Fibroblast of lung (primary cell): ENCODE data around the gene MYBBP1A. TPM values are rescaled to one million over a fixed set of nuclear protein-coding genes. Genes with fewer than 3 reads are reported as not detected.
"Not testable (repeated sequence)": the region's sequence is repeated elsewhere in the genome, so short reads cannot be mapped to it uniquely, and the experiment has no call there.

Experiments used
- DNase-seq, 2 donors: peaks; one replicate each; pipeline versions ENCODE4 v3.0.0 to v3.0.0-alpha.2; 2010; ENCODE audit warnings: low read depth in 2 of 2
- H2AFZ ChIP-seq: 2 replicates; pipeline ENCODE4 v1.5.1; 2012; ENCODE audit warnings: low read length, control low read depth, inconsistent platforms
- H3K27ac ChIP-seq: 2 replicates; pipeline ENCODE4 v1.5.1; 2011; ENCODE audit warnings: low read length, control low read depth; ENCODE audit not compliant: insufficient read depth
- H3K27me3 ChIP-seq: 2 replicates; pipeline ENCODE4 v1.5.1; 2011; ENCODE audit warnings: mild to moderate bottlenecking, low read length; ENCODE audit not compliant: control insufficient read depth, insufficient read depth
- H3K36me3 ChIP-seq: 2 replicates; pipeline ENCODE4 v1.5.1; 2011; ENCODE audit warnings: low read length; ENCODE audit not compliant: control insufficient read depth, insufficient read depth
- H3K4me1 ChIP-seq: 2 replicates; pipeline ENCODE4 v1.5.1; 2011; ENCODE audit warnings: low read length; ENCODE audit not compliant: control insufficient read depth, insufficient read depth; ENCODE audit errors: extremely low read depth
- H3K4me2 ChIP-seq: 2 replicates; pipeline ENCODE4 v1.5.1; 2011; ENCODE audit warnings: low read length, control low read depth; ENCODE audit not compliant: insufficient read depth; ENCODE audit errors: extremely low read depth
- H3K4me3 ChIP-seq, 4 experiments: fragments of 200-600 bp in 1 of 4; sonication (generic) in 1 of 4; replicated peaks in 1 of 4; 2 replicates each; pipeline ENCODE4 v1.5.1; 2011 to 2016; ENCODE audit warnings: low read length in 4 of 4, low read depth in 3 of 4, mild to moderate bottlenecking in 3 of 4, control low read depth in 2 of 4, inconsistent platforms in 1 of 4, mixed read lengths in 1 of 4; ENCODE audit not compliant: insufficient read depth in 1 of 4; ENCODE audit errors: control extremely low read depth in 1 of 4
- H3K79me2 ChIP-seq: 2 replicates; pipeline ENCODE4 v1.5.1; 2012; ENCODE audit warnings: mild to moderate bottlenecking, low read length, inconsistent platforms; ENCODE audit not compliant: control insufficient read depth, insufficient read depth
- H3K9ac ChIP-seq: 2 replicates; pipeline ENCODE4 v1.5.1; 2011; ENCODE audit warnings: mild to moderate bottlenecking, low read length, control low read depth; ENCODE audit not compliant: insufficient read depth
- H3K9me3 ChIP-seq: 2 replicates; pipeline ENCODE4 v1.5.1; 2012; ENCODE audit warnings: low read depth, low read length; ENCODE audit not compliant: control insufficient read depth, insufficient read depth
- H4K20me1 ChIP-seq: 2 replicates; pipeline ENCODE4 v1.5.1; 2011; ENCODE audit warnings: low read length; ENCODE audit not compliant: control insufficient read depth, insufficient read depth; ENCODE audit errors: extremely low read depth
- EZH2 ChIP-seq: IDR thresholded peaks from 2 replicates; pipeline ENCODE4 v1.5.1; 2012; ENCODE audit warnings: low read length, control low read depth, mild to moderate bottlenecking; ENCODE audit errors: missing control alignments
- polyA plus RNA-seq, 2 donors: library from polyadenylated mRNA; depleted of rRNA in 1 of 2; stranded (reverse) in 1 of 2; unstranded in 1 of 2; fragments of >200 nt; gene quantifications; 2 replicates each; pipeline ENCODE4 v1.2.1, GENCODE V29; 2011 to 2012; ENCODE audit warnings: missing spikeins in 1 of 2
- total RNA-seq: library from RNA; depleted of rRNA; stranded (reverse); fragments of >200 nt; gene quantifications from 2 replicates; pipeline ENCODE4 v1.2.1, GENCODE V29; 2014
- TF ChIP-seq, protein P1 (sequence below), 2 donors: IDR thresholded peaks in 1 of 2; conservative IDR thresholded peaks in 1 of 2; 1 replicate in 1 of 2; 2 replicates in 1 of 2; pipeline ENCODE4 v1.5.1; 2011 to 2012; ENCODE audit warnings: low read length in 2 of 2, control low read depth in 1 of 2, inconsistent platforms in 1 of 2, low read depth in 1 of 2, mild to moderate bottlenecking in 1 of 2

The MYBBP1A gene
- total and polyA plus RNA-seq, 2 donors (not counting 1 experiment from before 2014, with no cell fraction given), result 14.1 to 28.6 TPM

DNA sequence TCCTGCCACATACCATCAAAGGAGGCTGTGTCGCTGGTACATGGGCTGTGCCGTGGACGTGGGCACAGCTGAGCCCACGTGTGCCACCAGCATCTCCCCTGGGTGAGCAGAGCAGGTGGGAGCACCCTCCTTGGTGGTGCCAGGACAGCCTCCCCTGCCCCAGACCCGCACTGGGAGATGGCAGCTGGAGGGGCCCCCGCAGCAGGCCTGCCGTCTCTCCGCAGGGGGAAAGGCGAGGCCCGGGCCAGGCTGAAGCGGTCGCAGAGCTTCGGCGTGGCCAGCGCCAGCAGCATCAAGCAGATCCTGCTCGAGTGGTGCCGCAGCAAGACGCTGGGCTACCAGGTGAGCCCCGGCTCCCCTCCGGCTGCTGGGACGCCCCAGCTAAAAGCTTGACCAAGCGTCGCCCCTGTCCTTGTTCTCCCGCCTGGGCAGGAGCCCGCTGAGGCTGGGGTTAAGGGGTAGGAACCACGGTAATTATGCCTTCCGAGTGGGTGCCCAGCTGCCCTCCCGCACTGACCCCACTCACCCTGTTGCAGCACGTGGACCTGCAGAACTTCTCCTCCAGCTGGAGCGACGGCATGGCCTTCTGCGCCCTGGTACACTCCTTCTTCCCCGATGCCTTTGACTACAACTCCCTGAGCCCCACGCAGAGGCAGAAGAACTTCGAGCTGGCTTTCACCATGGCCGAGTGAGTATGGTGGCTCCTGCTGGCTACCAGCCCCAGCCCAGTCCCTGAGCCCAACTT lies 41.6 kb upstream of the MYBBP1A start:
- TF ChIP-seq, protein P1, sequence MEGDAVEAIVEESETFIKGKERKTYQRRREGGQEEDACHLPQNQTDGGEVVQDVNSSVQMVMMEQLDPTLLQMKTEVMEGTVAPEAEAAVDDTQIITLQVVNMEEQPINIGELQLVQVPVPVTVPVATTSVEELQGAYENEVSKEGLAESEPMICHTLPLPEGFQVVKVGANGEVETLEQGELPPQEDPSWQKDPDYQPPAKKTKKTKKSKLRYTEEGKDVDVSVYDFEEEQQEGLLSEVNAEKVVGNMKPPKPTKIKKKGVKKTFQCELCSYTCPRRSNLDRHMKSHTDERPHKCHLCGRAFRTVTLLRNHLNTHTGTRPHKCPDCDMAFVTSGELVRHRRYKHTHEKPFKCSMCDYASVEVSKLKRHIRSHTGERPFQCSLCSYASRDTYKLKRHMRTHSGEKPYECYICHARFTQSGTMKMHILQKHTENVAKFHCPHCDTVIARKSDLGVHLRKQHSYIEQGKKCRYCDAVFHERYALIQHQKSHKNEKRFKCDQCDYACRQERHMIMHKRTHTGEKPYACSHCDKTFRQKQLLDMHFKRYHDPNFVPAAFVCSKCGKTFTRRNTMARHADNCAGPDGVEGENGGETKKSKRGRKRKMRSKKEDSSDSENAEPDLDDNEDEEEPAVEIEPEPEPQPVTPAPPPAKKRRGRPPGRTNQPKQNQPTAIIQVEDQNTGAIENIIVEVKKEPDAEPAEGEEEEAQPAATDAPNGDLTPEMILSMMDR (conservative IDR thresholded peaks at IDR 0.05 in 1 of 2, IDR thresholded peaks at IDR 0.05 in 1 of 2; ENCODE audit: low read depth in 1 of 2, low read length in 2 of 2), result no peak
- TF ChIP-seq EZH2, result no peak
- no peak overlapping the region for H3K27ac ChIP-seq
- no peaks in the 10 kb centered on the region for H3K4me1 ChIP-seq
- H4K20me1 ChIP-seq, result no peaks in the 10 kb centered on the region
- no peak overlapping the region for H3K4me3 ChIP-seq
- H3K9ac ChIP-seq, result no peak overlapping the region
- no peaks in the 10 kb centered on the region for H3K36me3 ChIP-seq
- no peak for DNase-seq
- no peak overlapping the region for H3K4me2 ChIP-seq
- H2AFZ ChIP-seq, result no peak overlapping the region
- no peaks in the 10 kb centered on the region for H3K79me2 ChIP-seq
- no peaks in the 10 kb centered on the region for H3K9me3 ChIP-seq
- peaks cover 22% of the 10 kb centered on the region for H3K27me3 ChIP-seq

DNA sequence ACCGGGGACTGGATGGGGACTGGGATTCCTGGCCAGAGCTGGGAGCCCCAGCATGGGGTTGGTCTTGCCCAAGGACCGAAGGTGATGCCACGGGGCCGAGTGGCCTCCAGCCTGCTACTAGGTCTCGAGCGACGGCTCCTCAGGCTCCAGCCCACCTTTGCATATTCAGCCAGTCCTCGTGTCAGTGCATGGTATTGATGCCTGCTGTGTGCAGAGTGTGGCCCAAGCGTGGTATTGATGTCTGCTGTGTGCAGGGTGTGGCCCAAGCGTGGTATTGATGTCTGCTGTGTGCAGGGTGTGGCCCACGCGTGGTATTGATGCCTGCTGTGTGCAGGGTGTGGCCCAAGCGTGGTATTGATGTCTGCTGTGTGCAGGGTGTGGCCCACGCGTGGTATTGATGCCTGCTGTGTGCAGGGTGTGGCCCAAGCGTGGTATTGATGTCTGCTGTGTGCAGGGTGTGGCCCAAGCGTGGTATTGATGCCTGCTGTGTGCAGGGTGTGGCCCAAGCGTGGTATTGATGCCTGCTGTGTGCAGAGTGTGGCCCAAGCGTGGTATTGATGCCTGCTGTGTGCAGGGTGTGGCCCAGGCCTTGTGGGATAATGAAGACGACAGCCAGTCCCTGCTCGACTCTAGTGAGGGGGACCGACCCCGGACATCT lies 40.6 kb upstream of the MYBBP1A start:
- H3K4me1 ChIP-seq, H3K36me3 ChIP-seq, H3K79me2 ChIP-seq, H3K4me2 ChIP-seq, H3K9ac ChIP-seq, DNase-seq, H4K20me1 ChIP-seq, H3K27ac ChIP-seq, H2AFZ ChIP-seq, H3K9me3 ChIP-seq, H3K4me3 ChIP-seq: not testable (repeated sequence)
- peaks cover 22% of the 10 kb centered on the region for H3K27me3 ChIP-seq

DNA sequence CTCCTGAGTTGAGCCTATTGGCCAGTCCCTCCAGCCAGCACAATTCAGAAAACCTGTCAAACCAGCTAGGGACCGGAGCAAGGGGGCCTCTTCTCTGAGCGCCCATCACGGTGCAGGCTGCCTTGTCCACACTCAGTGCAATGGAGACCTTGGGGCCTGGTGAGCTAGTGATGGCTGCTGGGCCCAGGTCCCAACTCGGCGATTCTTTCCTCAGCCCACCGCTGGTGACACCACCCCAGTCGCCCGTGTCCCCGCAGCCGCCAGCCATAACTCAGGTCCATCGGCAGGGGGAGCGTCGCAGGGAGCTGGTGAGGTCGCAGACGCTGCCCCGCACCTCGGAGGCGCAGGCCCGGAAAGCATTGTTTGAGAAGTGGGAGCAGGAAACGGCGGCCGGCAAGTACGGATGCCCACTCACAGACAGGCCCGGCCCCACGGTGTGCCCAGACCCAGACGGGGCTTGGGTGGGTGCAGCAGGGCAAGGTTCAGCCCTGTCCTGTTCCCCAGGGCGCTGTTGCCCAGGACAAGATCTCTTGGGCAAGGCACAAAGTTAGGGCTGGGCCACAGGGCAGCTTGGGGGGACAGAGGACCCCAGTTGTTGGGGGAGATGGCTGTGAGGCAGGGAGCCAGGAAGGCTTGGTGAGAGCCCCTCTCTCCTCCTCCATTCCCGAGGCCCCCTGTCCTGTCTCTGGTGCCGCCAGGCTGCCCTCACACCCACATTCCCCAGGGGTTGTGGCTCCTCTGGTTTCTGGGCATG lies 39.9 kb upstream of the MYBBP1A start:
- Histone ChIP-seq H4K20me1 (no peaks in the 10 kb centered on the region), H3K4me1 (no peaks in the 10 kb centered on the region), H3K4me3 (no peak overlapping the region), H3K36me3 (no peaks in the 10 kb centered on the region), H3K27ac (no peak overlapping the region), H3K79me2 (no peaks in the 10 kb centered on the region), H3K27me3 (peaks cover 17% of the 10 kb centered on the region), H3K9me3 (no peaks in the 10 kb centered on the region), H2AFZ (no peak overlapping the region), H3K4me2 (no peak overlapping the region), H3K9ac (no peak overlapping the region)
- TF ChIP-seq EZH2, result no peak
- TF ChIP-seq, protein P1 (conservative IDR thresholded peaks at IDR 0.05 in 1 of 2, IDR thresholded peaks at IDR 0.05 in 1 of 2; ENCODE audit: low read depth in 1 of 2, low read length in 2 of 2), result peak in 1 of 2 donors; percentile 9
- no peak for DNase-seq
